HG03520 (cell line): Measurements from ENCODE around the gene SLC5A10.

Source experiments
- ATAC-seq: cut with Tn5 transposase; IDR thresholded peaks from one replicate; pipeline ENCODE4 v1.9.1; 2021; ENCODE audit warnings: mild to moderate bottlenecking, moderate library complexity; ENCODE audit not compliant: unreplicated experiment

Gene SLC5A10

GRCh38 chr17:18963126-18964017, 11.4 kb downstream of the SLC5A10 start:
- ATAC-seq = no peak

GRCh38 chr17:18964018-18964351, 12.0 kb downstream of the SLC5A10 start:
- no peak for ATAC-seq

- ATAC-seq = no peak
Observed at GRCh38 chr17:18964550-18964949, 12.6 kb downstream of the SLC5A10 start.

GRCh38 chr17:18965530-18966236, 13.7 kb downstream of the SLC5A10 start:
- no peak for ATAC-seq

GRCh38 chr17:18966831-18967624, 15.1 kb downstream of the SLC5A10 start:
- ATAC-seq = no peak

GRCh38 chr17:18967916-18968315, 16.0 kb downstream of the SLC5A10 start:
- no peak for ATAC-seq

- no peak for ATAC-seq
Observed at GRCh38 chr17:18968345-18968744, 16.4 kb downstream of the SLC5A10 start.

- ATAC-seq = no peak
Observed at GRCh38 chr17:18968945-18969887, 17.3 kb downstream of the SLC5A10 start.

- no peak for ATAC-seq
Observed at GRCh38 chr17:18970582-18971480, 18.9 kb downstream of the SLC5A10 start.

GRCh38 chr17:18971801-18972200, 19.8 kb downstream of the SLC5A10 start:
- no peak for ATAC-seq

GRCh38 chr17:18974407-18975149, 22.6 kb downstream of the SLC5A10 start:
- no peak for ATAC-seq

GRCh38 chr17:18975597-18975996, 23.6 kb downstream of the SLC5A10 start:
- no peak for ATAC-seq

GRCh38 chr17:18976201-18976600, 24.2 kb downstream of the SLC5A10 start:
- no peak for ATAC-seq

- ATAC-seq = no peak
Observed at GRCh38 chr17:18977021-18977420, 25.1 kb downstream of the SLC5A10 start.

GRCh38 chr17:18977646-18978045, 25.7 kb downstream of the SLC5A10 start:
- ATAC-seq = no peak

- no peak for ATAC-seq
Observed at GRCh38 chr17:18978050-18978449, 26.1 kb downstream of the SLC5A10 start.

- ATAC-seq = no peak
Observed at GRCh38 chr17:18978655-18979054, 26.7 kb downstream of the SLC5A10 start.

- ATAC-seq = no peak
Observed at GRCh38 chr17:18980682-18981334, 28.8 kb downstream of the SLC5A10 start.
